GM21367 (cell line): Measurements from ENCODE around the gene NAV3.
"Not testable (repeated sequence)": the region's sequence is repeated elsewhere in the genome, so short reads cannot be mapped to it uniquely, and the experiment has no call there.

Source experiments
- ATAC-seq: cut with Tn5 transposase; IDR thresholded peaks from one replicate; pipeline ENCODE4 v1.9.1; 2021; ENCODE audit not compliant: unreplicated experiment

The NAV3 gene

DNA sequence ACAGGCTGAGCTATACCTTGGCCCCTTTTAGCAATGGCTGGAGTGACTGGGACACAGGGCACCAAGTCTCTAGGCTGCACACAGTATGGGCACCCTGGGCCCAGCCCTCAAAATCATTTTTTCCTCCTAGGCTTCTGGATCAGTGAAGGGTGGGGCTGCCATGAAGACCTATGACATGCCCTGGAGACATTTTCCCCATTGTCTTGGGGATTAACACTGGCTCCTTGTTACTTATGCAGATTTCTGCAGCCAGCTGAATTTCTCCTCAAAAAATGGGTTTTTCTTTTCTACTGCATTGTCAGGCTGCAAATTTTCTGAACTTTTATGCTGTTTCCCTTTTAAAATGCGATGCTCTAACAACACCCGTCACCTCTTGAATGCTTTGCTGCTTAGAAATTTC is 272.1 kb downstream of the NAV3 start:
- ATAC-seq = not testable (repeated sequence)

DNA sequence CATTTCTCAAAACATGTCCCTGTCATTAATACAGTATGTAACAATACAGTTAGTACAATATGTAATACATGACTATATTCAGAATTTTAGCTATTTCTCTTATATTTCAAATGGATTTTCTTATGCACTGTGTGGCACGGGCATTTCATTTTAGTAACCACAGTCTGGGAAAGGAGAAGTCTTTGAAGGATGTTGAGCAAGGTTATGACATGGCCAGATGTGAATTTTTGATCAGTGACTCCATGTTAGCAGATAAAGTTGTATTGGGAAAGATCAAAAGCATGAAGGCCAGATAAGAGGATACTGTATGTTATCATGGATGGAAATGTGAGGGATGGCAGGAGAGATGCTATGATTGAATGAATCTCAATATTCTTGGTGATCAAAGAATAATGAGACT is 285.2 kb downstream of the NAV3 start:
- ATAC-seq = no peak

DNA sequence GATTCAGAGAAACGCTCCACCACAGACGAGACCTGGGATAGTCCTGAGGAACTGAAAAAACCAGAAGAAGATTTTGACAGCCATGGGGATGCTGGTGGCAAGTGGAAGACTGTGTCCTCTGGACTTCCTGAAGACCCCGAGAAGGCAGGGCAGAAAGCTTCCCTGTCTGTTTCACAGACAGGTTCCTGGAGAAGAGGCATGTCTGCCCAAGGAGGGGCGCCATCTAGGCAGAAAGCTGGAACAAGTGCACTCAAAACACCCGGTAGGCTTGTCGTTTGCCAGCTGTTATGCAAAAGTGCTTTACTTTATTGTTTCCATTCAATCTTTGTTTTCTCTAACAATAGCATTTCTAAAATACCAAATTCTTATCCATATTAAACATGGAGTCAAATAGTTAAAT is 287.3 kb downstream of the NAV3 start:
- no peak for ATAC-seq

DNA sequence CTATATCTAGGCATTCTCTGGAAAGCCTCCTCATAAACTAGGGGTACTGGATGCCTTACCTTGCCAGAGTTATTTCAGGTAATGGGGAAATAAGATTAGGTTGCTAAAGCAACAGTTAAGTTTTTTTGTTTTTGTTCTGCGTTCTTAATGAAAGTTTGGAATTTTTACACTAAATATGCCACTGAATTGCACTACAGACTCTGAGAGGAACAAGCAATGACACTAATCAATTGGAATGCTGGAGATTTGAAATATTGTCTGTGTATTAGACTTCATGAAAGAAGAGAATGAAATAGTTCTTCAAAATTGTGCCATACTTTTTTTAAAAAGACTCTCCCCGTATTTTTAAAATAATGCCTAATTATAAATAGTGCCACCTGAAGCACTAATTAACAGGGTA is 287.8 kb downstream of the NAV3 start:
- ATAC-seq = no peak

DNA sequence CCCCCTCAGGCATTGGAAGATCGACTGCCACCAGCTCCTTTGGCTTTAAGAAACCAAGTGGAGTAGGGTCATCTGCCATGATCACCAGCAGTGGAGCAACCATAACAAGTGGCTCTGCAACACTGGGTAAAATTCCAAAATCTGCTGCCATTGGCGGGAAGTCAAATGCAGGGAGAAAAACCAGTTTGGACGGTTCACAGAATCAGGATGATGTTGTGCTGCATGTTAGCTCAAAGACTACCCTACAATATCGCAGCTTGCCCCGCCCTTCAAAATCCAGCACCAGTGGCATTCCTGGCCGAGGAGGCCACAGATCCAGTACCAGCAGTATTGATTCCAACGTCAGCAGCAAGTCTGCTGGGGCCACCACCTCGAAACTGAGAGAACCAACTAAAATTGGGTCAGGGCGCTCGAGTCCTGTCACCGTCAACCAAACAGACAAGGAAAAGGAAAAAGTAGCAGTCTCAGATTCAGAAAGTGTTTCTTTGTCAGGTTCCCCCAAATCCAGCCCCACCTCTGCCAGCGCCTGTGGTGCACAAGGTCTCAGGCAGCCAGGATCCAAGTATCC is 288.7 kb downstream of the NAV3 start:
- ATAC-seq = no peak

DNA sequence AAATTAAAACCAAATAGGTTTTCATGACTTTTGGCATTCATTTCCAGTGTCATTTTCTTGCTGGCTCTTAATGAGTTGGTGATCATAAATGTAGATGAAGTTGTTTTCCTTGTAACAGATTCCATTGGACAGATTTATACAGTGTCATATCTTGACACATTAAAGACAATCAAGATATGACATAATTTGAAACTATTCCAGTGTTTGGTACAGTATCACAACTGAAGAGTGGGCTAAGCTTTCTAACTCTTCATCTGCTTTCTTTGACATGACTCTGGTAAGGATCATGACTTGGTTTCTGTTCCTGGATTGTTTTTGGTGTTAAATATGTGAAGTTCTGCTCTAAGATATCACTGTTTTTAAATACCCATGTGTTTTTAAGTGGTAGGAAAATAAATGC is 289.6 kb downstream of the NAV3 start:
- no peak for ATAC-seq

DNA sequence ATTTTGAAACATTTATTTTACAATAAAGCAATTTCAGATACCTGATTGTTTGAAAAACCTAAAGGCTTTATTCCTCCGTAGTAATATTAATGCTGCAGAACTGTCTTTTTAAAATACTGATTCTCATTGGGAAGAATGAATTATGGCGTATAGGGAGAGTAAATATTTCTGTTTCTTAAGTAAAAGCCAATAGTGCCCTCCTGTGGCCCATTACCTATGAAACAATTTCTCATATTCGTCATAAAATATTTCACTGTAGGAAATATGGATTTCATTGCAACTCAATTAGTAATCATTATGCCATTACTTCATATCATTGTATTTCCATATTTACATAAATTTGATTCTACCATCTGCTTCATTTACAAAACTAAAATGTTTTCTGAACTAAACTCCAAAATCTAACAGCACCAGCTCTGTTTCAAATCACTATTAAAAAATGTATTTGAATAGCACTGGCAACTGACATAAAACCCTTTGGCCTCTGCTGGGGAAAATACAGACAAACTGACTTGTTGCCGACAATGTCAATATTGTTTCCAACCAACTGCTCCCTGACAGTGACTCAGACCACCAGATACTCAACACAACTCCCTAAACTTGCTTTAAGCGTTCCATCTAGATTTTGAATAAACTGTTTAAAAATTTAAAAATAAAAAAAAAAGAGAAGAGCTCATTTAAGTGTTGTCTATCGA is 290.3 kb downstream of the NAV3 start:
- no peak for ATAC-seq

DNA sequence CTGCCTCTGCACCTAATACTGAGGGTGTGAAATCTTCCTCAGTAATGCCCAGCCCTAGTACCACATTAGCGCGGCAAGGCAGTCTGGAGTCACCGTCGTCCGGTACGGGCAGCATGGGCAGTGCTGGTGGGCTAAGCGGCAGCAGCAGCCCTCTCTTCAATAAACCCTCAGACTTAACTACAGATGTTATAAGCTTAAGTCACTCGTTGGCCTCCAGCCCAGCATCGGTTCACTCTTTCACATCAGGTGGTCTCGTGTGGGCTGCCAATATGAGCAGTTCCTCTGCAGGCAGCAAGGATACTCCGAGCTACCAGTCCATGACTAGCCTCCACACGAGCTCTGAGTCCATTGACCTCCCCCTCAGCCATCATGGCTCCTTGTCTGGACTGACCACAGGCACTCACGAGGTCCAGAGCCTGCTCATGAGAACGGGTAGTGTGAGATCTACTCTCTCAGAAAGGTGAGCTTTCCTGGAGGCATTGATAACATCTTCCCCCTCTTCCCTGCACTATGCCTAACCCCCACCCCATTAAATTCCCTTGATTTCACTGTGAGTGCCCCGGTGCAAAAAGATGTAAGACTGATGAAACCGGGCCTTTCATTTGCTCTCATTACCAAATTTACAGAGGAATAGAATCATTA is 291.4 kb downstream of the NAV3 start:
- no peak for ATAC-seq

DNA sequence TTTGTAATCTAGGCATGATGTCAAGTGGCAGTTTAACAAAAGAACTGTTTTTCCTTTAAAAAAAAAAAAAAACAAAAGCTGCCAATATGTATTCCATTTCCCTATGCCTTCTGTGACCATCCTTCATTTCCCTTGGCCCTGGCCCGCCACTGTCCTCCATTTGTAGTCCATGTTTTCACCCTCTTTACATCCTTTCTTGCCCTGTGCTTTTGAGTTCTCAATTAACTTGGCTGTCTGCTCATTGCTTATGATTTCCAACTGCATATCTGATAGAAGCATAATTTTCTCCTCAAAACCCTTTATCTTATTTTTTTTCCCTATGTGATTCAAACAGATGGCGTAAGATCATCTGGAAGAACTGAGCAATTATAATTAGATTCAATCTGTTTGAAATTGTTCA is 297.5 kb downstream of the NAV3 start:
- no peak for ATAC-seq

DNA sequence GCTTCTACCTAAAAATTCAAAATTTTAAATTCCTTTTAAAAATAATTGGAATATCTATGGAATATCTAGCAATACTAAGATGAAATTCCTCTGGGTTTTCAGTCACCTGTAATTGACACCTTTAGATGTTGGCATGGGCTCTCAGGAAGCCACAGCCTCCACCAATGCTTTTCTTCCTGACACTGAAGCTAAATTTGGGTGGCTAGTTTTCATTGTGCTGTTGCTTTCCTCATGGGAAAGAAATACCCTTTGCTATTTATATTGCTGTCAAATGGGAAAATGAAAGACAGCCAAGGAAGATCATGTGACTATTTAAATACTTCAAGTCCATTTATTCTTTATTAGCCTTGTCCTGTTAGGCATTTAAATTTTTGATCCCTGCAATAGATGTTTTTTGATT is 313.0 kb downstream of the NAV3 start:
- ATAC-seq = no peak

DNA sequence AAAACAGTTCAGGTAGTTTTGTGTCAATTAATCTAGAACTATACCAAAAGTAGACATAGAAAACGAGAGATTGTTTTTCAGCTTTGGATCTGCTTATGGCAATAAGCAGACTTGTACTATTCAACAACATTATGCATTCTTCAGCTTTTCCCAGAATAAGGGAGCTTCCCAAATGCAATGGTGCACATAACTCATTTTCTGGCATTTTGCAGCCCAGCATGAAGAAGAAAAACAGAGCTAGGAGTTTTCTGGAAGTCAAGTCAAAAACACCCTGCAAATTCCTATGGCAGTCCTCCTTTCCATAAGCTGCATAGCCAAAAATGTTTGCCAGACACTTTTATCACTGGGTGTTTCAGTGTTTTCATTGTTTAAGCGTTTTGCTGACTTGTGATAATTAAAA is 314.7 kb downstream of the NAV3 start:
- ATAC-seq = no peak

DNA sequence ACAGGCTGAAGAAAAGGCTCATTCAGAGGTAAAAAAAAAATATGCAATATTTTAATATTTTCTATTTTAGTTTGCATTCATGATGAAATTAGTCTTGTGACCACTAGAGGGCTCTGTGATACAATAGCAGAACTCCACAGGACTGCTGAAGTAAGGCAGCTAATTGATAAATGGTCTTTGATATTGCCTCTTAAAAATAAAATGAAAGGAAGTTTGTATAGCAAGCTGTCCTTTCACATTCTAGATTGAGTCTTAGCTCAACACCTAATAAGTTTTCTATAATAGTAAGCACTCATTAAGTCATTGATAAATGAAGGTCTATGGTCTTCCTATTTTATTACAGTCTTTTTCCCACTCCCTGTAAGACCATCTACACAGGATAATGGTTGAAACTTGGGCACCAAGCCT is 315.7 kb downstream of the NAV3 start:
- ATAC-seq = peak; percentile 84

DNA sequence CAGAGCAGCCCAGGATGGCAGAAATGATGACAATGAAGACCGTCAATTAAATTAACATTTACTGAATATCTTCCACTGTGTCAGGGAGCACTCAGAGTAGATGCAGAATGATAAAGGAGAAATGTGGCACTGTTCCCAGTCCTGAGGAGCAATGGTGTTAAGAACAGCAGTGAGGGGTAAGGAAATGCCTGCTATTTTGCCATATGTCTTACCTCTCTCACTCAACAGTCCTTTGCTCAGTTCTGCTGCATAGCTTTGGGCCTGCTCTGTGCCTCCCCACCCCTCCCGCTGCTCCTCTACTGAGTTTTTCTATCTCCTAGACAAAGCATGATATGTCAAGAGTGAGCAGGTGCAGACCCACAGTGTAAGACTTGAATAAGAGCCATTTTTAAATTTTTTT is 318.8 kb downstream of the NAV3 start:
- ATAC-seq = no peak

DNA sequence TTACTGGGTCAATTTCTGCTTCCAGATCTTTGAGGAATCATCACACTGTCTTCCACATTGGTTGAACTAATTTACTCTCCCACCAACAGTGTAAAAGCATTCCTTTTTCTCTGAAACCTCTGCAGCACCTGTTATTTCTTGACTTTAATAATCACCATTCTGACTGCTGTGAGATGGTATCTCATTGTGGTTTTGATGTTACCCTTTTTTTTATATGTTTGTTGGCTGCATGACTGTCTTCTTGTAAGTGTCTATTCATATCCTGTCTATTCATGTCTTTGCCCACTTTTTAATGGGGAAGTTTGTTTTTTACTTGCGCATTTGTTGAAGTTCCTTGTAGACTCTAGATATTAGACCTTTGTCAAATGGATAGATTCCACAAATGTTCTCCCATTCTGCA is 324.9 kb downstream of the NAV3 start:
- ATAC-seq = no peak

DNA sequence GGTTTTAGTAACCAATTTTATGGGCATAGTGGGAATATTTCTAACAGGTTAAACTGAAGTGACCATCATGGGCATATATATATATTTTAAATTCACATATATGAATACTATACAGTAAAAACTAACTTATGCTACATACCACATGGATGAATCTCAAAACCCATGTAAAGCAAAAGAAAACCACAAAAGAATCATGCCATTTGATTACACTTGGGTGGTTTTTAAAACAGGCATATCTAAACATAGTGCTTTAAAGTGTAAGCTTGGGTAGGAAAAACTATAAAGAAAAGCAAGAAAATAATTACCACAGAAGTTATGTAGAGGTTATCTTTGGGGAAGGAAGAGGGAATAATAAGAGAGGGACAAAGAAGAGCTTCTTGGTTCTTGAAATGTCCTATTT is 326.1 kb downstream of the NAV3 start:
- ATAC-seq = no peak

DNA sequence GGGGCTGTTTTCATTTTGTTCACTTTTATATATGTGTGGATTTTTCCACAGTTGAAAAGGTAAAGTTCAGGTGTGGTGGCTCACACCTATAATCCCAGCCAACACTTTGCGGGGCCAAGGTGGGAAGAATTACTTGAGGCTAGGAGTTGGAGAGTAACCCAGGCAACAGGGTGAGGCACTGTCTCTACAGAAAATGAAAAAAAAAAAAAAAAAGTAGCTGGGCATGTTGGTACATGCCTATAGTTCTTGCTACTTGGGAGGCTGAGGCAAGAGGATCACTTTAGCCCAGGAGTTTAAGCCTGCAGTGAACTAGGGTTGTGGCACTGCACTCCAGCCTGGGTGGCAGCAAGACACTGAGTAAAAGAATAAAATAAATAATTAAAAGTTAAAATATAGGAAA is 326.5 kb downstream of the NAV3 start:
- ATAC-seq = no peak

DNA sequence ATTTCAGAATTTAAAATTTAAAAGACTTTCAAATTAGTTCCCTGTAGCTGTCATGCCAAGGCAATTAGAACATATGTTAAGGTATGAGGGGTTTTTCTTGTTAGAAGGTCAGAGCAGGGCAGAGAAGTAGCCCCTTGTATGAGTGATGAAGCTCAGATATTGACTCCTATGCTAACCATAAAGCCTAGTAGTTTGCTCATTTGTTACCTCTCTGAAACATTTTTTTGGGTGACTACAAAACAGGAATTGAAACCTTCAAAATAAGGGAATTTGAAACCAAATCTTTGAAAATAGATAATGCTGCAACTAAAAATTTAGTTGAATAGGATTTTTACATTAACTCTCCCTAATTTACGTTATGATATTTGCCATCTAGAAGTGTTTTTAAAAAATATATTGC is 333.5 kb downstream of the NAV3 start:
- ATAC-seq = no peak

DNA sequence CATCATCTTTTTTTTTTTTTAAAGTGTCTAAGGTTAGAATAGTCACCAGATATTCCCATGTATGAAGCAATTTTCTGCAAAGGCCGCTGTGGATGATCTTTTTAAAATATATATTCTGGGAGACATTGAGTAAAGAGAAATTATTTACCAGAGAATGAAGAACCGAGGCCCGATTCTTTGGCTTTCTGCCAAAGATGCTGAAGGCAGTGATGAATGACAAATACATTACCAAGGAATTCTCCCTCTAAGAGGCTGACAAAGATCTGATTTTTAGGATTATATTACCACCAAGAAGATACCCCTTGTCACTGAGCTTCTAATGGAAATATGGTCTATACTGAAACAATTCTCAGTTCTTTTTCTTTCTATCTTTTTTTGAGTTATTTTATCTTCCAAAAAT is 336.8 kb downstream of the NAV3 start:
- ATAC-seq = no peak

DNA sequence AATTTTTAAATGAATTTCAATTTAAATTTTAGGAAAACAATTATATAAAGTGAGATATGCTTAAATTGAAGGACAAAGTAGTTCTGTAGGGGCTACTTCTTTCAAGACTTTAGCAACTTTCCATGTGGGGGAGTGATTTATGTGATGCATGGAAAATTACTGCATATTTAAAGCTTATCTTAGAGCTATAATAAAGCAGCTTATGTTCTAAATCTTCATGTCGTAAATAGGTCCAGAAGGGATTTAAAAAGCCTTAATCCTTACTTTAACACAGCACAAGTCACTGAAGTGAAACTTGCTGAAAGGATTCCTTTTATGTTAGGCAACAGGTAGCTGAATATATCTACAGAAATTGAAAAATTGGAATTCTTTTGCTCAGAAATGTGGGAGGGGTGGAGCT is 340.4 kb downstream of the NAV3 start:
- no peak for ATAC-seq

DNA sequence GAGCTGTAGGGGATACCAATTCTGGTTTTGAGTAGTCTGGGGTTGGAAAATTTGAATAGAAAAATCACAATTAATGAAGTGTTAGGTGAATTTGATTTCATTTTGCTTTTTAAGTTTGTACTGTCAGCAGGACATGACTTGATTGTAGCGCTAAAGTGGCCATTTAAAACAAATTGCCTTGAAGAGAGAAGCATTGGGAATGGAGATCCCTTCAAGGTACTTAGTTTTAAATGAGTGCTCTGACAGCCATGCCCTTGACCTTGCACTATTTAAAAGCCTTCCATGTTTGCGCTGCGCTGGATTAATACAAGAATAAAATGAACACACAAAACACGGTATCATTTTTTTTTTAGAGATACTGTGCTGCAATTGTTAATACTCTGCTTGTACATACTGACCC is 345.9 kb downstream of the NAV3 start:
- no peak for ATAC-seq

DNA sequence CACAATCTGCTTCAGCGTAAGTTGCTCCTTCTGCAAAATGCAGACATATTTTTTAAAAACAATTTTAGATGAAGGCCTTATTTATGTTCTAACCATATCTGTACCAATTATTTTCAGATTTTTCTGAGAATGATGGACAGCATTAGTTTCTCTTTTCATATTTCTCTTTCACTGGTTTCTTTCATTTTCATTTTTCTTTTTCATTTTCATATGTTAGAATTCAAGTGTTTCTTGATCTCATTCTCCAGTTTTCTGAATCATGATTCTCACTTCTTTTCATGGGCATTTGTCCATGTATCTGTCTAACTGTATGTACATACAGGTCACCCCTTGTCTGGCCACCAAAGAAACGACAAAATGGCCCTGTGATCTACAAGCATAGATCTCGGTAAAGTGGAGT is 346.6 kb downstream of the NAV3 start:
- no peak for ATAC-seq

DNA sequence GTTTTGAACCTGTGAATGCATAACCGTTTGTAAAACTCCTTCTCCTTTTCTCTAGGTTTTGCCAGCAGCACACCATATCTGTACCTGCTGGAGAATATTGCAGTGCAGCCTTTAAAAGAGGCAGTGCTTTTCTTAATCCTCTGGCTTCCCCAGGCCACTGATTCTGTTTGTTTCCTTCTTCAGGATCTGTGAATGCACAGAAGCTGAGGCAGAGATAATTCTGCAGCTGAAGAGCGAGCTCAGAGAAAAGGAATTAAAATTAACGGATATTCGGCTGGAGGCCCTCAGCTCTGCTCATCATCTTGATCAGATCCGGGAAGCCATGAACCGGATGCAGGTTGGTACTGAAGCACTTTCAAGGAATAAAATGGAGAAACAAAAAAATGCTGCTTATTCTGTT is 348.7 kb downstream of the NAV3 start:
- no peak for ATAC-seq
